ENCODE measurements around the gene FXYD3.
A peak's percentile ranks its signal among the peaks of the same experiment; 100 is the strongest.
"Not testable (repeated sequence)": the region's sequence is repeated elsewhere in the genome, so short reads cannot be mapped to it uniquely, and the experiment has no call there.

The FXYD3 gene

GRCh38 chr19:35086455-35086854, 29.2 kb upstream of the FXYD3 start:
- DNase-seq (ENCODE audit: low read depth), result no peak

GRCh38 chr19:35087393-35087792, 28.2 kb upstream of the FXYD3 start:
- DNase-seq (ENCODE audit: low read depth), result no peak

GRCh38 chr19:35088131-35088913, 27.3 kb upstream of the FXYD3 start:
- peak; percentile 96 for DNase-seq (ENCODE audit: low read depth)

GRCh38 chr19:35089554-35089953, 26.1 kb upstream of the FXYD3 start:
- DNase-seq (ENCODE audit: low read depth), result no peak

GRCh38 chr19:35090160-35090505, 25.5 kb upstream of the FXYD3 start:
- no peak for DNase-seq (ENCODE audit: low read depth)

- DNase-seq (ENCODE audit: low read depth), result peak; percentile 69
Measured at GRCh38 chr19:35090506-35091214, 25.0 kb upstream of the FXYD3 start.

GRCh38 chr19:35093430-35093829, 22.2 kb upstream of the FXYD3 start:
- no peak for DNase-seq (ENCODE audit: low read depth)

GRCh38 chr19:35093941-35094647, 21.5 kb upstream of the FXYD3 start:
- DNase-seq (ENCODE audit: low read depth), result no peak

GRCh38 chr19:35094656-35095055, 21.0 kb upstream of the FXYD3 start:
- DNase-seq (ENCODE audit: low read depth), result no peak

- no peak for DNase-seq (ENCODE audit: low read depth)
Measured at GRCh38 chr19:35095667-35096368, 19.8 kb upstream of the FXYD3 start.

GRCh38 chr19:35098413-35099049, 17.1 kb upstream of the FXYD3 start:
- no peak for DNase-seq (ENCODE audit: low read depth)

- no peak for DNase-seq (ENCODE audit: low read depth)
Measured at GRCh38 chr19:35099155-35099896, 16.3 kb upstream of the FXYD3 start.

- DNase-seq (ENCODE audit: low read depth), result no peak
Measured at GRCh38 chr19:35099897-35100275, 15.7 kb upstream of the FXYD3 start.

GRCh38 chr19:35100588-35101533, 14.8 kb upstream of the FXYD3 start:
- no peak for DNase-seq (ENCODE audit: low read depth)

- not testable (repeated sequence) for DNase-seq (ENCODE audit: low read depth)
Measured at GRCh38 chr19:35101949-35102348, 13.7 kb upstream of the FXYD3 start.

- not testable (repeated sequence) for DNase-seq (ENCODE audit: low read depth)
Measured at GRCh38 chr19:35103614-35104013, 12.0 kb upstream of the FXYD3 start.

GRCh38 chr19:35104361-35104760, 11.3 kb upstream of the FXYD3 start:
- DNase-seq (ENCODE audit: low read depth), result no peak

GRCh38 chr19:35105047-35105410, 10.6 kb upstream of the FXYD3 start:
- no peak for DNase-seq (ENCODE audit: low read depth)

- DNase-seq (ENCODE audit: low read depth), result no peak
Measured at GRCh38 chr19:35105411-35106290, 10.0 kb upstream of the FXYD3 start.
